ENCODE results near the gene C1orf185. TPM values are rescaled to one million over a fixed set of nuclear protein-coding genes. Genes with fewer than 3 reads are reported as not detected.

C1orf185 gene
- total RNA-seq (2014; rRNA removed; shearing (Covaris generic)): not detected in 2 replicates

DNA sequence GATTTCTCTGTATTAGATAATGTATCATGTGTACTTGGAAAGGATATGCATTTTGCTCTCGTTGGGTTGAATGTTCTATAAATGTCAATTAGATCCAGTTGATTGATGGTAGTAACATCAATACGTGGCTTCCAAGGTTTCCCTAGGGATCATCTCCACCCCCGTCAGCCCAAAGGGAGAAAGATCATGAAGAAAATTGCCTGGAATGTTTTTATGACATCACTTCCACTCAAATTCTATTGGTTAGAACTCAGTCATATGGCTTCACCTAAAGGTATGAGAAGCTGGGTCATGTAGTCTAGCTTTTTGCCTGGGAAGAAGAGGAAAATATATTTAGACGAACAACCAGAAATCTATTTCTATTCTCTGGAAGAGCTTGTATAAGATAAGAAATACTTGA lies at the start of gene C1orf185:
TSS of gene C1orf185 (plus strand) at position 253 of the 400 bp plus-strand sequence. CDS start at position 259, 6 bp downstream.
- in situ Hi-C loops (cut with HindIII; ENCODE audit: low sequenced_read_pairs): no loop called here
- DNase-seq (ENCODE audit: low spot score): no peak

DNA sequence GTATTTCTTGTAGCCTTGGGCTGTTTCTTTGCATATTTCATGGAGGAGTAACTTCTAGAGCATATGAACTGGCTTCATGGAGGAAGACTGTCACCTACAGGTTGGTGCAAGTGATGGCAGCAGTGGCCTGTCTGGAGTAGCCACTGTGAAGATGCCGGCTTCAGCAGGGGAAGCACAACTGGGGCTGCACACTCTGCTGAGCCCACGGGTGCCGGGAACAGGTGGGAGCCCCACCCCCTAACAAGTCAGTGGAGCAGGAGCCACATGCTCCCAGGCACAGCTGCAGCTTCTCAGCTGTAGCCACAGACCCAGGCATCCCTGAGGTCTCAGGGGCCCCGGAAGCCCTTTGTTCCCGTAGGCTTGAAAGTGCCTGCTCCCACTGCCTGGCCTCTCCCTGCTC lies 43.2 kb upstream of the C1orf185 start:
- no peak for DNase-seq (ENCODE audit: low spot score)
- in situ Hi-C loops (cut with HindIII; ENCODE audit: low sequenced_read_pairs): no loop called here

GRCh38 chr1:51061231-51061918 lies 40.7 kb upstream of the C1orf185 start:
- no peak for DNase-seq (ENCODE audit: low spot score)
- in situ Hi-C loops (cut with HindIII; ENCODE audit: low sequenced_read_pairs): no loop called here

GRCh38 chr1:51063121-51063520 lies 38.9 kb upstream of the C1orf185 start:
- in situ Hi-C loops (cut with HindIII; ENCODE audit: low sequenced_read_pairs): no loop called here
- no peak for DNase-seq (ENCODE audit: low spot score)

GRCh38 chr1:51070011-51070410 lies 32.0 kb upstream of the C1orf185 start:
- DNase-seq (ENCODE audit: low spot score): no peak
- in situ Hi-C loops (cut with HindIII; ENCODE audit: low sequenced_read_pairs): no loop called here

DNA sequence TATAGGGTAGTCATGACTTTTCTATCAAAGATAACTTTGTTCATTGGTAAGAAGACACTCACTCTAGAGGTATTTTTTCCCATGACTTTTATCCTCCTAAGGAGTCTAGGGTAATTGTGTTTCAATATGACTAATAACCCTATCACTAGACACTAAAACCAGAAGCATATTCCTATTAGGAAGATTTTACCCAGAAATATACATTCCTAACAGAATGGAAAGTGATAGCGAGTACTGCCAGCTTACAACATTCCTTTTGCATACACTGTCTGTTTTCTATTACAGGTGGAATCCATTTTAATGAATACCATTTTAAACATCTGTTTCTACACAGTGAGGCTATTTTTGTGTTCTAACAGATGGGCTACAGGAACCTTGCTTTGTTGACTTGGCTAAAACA lies 31.4 kb upstream of the C1orf185 start:
- no peak for DNase-seq (ENCODE audit: low spot score)
- in situ Hi-C loops (cut with HindIII; ENCODE audit: low sequenced_read_pairs): no loop called here

- DNase-seq (ENCODE audit: low spot score): no peak
- in situ Hi-C loops (cut with HindIII; ENCODE audit: low sequenced_read_pairs): no loop called here
These were observed 30.6 kb upstream of the C1orf185 start for GRCh38 chr1:51071291-51072042.

DNA sequence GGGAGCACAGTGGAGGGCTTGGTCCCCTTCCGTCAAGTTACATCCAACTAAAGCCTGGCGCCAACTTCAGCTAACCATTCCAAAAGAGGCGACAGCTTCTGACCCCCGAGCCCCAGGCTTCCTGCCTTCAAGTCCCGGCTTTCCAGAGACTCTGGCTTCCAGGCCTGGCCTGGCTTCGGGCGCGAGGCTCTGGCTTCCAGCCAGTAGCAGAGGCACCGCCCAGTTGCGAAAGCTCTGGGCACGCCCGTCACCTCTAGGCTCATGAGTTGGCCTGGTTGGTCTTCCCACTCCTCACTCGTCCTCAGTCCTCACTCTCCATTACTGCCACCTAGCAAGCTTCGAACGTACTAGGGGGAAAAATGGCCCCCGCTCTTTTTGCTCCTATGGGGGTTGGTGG lies 30.0 kb upstream of the C1orf185 start:
- in situ Hi-C loops (cut with HindIII; ENCODE audit: low sequenced_read_pairs): no loop called here
- no peak for DNase-seq (ENCODE audit: low spot score)

DNA sequence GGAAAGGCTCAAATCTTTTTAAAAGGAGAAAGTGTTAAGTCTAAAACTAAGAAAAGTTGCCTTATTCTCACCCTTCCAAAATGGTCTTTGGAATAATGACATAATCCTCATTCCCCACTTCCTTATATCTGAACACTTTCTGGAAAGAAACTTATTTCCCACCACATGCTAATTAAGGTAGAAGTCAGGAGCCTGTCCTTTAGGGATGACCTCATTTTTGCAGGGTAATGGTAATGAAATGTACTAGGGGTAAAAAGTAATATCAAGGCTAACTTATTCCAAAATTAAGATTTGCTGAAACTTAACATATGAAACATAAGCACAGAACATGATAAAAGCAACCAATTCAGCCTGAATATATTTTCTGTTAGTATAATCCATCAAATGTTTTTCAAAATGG lies 29.4 kb upstream of the C1orf185 start:
- in situ Hi-C loops (cut with HindIII; ENCODE audit: low sequenced_read_pairs): no loop called here
- no peak for DNase-seq (ENCODE audit: low spot score)

DNA sequence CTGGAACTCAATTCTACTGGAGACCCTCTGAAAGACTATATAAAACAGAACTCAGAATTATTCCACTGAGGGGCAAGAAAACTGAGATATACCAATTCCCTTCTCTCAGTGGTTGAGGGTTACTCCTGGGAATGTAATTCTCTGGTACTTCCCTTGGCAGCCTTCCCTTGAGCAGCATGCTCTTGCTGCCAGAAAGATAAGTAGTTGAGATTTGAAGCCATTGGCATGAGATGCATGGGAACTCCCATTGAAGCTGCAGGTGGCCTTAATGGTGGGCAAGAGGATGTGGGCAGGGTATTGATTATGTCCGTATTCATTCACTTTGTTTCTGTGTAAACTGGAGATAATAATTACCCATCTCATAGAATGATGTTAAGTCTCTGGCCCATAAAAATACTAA lies 28.6 kb upstream of the C1orf185 start:
- in situ Hi-C loops (cut with HindIII; ENCODE audit: low sequenced_read_pairs): no loop called here
- DNase-seq (ENCODE audit: low spot score): no peak

- in situ Hi-C loops (cut with HindIII; ENCODE audit: low sequenced_read_pairs): no loop called here
- DNase-seq (ENCODE audit: low spot score): no peak
These were observed 15.3 kb upstream of the C1orf185 start for GRCh38 chr1:51086496-51087271.

DNA sequence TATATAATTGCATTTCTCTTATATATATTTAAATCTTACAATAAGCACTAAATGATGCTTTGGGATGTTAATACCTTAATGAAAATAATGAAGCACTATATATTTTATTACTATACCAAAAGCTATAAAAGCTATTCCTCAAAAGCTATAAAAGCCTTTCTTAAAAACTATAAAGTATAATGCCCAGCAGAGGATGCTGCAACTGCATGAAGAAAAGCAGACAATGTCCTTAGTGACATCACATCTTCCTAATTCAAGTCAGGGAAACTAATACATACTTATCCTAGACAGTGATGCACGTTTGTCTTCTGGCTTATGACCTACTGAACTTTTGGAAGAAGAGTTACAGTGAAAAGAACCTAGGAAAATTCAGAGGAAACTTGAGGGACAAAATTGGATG lies 13.6 kb upstream of the C1orf185 start:
- no peak for DNase-seq (ENCODE audit: low spot score)
- in situ Hi-C loops (cut with HindIII; ENCODE audit: low sequenced_read_pairs): no loop called here

DNA sequence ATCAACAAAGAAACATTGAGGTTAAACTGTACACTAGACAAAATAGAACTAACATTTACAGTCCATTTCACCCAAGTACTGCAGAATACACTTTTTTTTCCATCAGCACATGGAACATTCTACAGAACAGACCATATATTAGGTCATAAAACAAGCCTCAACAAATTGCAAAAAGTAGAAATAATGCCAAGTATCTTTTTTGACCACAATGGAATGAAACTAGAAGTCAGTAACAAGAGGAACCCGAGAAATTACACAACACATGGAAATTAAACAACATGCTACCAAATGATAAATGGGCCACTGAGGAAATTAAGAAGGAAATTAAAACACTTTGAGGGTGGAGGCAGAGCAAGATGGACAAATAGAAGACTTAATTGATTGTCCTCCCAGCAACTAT lies 8.4 kb upstream of the C1orf185 start:
- DNase-seq (ENCODE audit: low spot score): no peak
- in situ Hi-C loops (cut with HindIII; ENCODE audit: low sequenced_read_pairs): no loop called here

GRCh38 chr1:51097171-51097570 lies 4.9 kb upstream of the C1orf185 start:
- in situ Hi-C loops (cut with HindIII; ENCODE audit: low sequenced_read_pairs): no loop called here
- DNase-seq (ENCODE audit: low spot score): no peak

DNA sequence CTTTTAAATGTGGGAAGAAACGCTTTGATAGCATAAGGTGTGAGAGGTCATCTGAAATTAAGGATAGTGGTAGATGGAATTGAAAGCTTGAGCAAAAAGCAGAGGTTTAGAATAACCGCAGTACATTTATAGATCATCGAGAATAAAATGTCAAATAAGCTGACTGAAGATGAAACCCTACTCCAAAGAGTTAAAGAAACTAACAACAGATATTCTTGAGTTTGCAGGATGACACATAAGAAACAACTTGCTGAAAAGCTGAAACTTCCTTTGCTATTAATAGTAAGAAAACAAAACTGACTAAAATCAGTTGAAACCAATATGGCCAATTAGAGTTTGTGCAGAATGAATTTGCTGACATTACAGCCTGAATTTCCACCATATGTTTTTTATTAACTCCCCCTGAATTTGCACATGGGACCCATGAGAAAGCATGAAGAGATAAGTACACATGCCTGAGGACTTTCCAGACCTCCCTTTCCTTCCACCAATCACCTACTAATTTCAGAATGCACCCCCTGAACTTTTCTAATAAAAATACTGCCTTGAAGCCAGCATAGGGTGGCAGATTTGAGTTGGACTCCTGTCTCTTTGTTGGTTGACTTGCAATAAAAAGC lies 1.7 kb upstream of the C1orf185 start:
- in situ Hi-C loops (cut with HindIII; ENCODE audit: low sequenced_read_pairs): no loop called here

GRCh38 chr1:51114137-51114536 lies 12.1 kb downstream of the C1orf185 start:
- DNase-seq (ENCODE audit: low spot score): no peak
- in situ Hi-C loops (cut with HindIII; ENCODE audit: low sequenced_read_pairs): no loop called here

More for the DNA sequence above, 1.7 kb upstream of the C1orf185 start:
- DNase-seq (ENCODE audit: low spot score): no peak

DNA sequence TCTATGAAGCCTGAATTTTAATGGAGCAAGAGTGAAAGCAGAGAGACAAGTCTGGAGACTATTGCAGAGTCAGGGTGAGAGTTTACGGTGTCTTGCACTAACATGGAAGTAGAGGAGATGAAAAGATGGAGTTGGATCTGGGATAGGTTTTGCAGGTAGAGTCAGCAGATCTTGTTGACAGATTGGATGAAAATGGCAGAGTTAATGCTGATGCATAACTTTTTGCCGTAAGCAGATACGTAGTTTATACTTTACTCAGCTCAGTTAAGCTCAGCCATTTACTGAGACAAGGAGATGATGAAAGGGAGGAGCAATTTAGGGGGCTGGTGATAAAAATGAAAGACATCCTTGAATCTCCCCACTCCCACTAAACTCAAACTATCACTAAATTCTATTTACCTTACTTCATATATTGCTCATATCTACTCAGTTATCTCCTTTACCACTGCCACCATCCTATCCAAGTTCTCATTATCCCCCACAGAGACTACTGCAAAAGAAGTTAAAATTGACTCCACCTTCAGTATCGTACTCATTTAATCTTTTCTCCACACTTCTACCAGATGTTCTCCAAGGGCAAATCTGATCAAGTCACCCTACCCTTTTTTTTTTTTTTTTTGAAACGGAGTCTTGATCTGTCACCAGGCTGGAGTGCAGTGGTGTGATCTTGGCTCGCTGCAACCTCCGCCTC lies 13.8 kb downstream of the C1orf185 start:
- in situ Hi-C loops (cut with HindIII; ENCODE audit: low sequenced_read_pairs): no loop called here
- DNase-seq (ENCODE audit: low spot score): no peak

DNA sequence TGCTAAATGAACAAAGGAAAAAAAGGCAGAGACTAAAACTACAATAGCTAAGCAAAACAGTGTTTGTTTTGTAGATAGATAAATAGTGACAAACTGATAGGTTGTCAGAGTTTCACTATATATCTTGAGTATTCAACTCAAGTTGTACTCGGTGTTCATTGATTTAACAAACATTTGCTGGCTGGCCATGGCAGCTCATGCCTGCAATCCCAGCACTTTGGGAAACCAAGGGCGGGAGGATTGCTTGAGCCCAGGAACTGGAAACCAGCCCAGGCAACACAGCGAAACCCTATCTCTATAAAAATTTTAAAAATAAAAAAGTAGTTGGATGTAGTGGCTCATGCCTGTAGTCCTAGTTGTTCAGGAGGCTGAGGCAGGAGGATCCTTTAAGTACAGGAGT lies 17.3 kb downstream of the C1orf185 start:
- in situ Hi-C loops (cut with HindIII; ENCODE audit: low sequenced_read_pairs): no loop called here
- DNase-seq (ENCODE audit: low spot score): no peak

- no peak for DNase-seq (ENCODE audit: low spot score)
- in situ Hi-C loops (cut with HindIII; ENCODE audit: low sequenced_read_pairs): no loop called here
These were observed 18.6 kb downstream of the C1orf185 start for GRCh38 chr1:51120629-51121028.

Measured in G401 (cell line).